HG03520 (cell line): ENCODE measurements around the gene TTC27.

ENCODE experiments used
- ATAC-seq: cut with Tn5 transposase; IDR thresholded peaks from one replicate; pipeline ENCODE4 v1.9.1; 2021; ENCODE audit warnings: mild to moderate bottlenecking, moderate library complexity; ENCODE audit not compliant: unreplicated experiment

Gene TTC27

GRCh38 chr2:32802877-32803276 is 175.0 kb downstream of the TTC27 start:
- no peak for ATAC-seq

GRCh38 chr2:32804205-32804604 is 176.4 kb downstream of the TTC27 start:
- no peak for ATAC-seq

- no peak for ATAC-seq
These were observed 177.6 kb downstream of the TTC27 start for GRCh38 chr2:32805104-32806095.

- no peak for ATAC-seq
These were observed 179.0 kb downstream of the TTC27 start for GRCh38 chr2:32806857-32807256.

- no peak for ATAC-seq
These were observed 179.8 kb downstream of the TTC27 start for GRCh38 chr2:32807662-32808061.

GRCh38 chr2:32810909-32811495 is 183.2 kb downstream of the TTC27 start:
- ATAC-seq = no peak

- no peak for ATAC-seq
These were observed 183.8 kb downstream of the TTC27 start for GRCh38 chr2:32811696-32812095.

- no peak for ATAC-seq
These were observed 184.5 kb downstream of the TTC27 start for GRCh38 chr2:32812316-32812715.

- ATAC-seq = no peak
These were observed 192.2 kb downstream of the TTC27 start for GRCh38 chr2:32820088-32820487.

- no peak for ATAC-seq
These were observed 192.9 kb downstream of the TTC27 start for GRCh38 chr2:32820701-32821100.

- no peak for ATAC-seq
These were observed 196.4 kb downstream of the TTC27 start for GRCh38 chr2:32824070-32824809.

GRCh38 chr2:32825291-32825712 is 197.5 kb downstream of the TTC27 start:
- ATAC-seq = no peak

- ATAC-seq = no peak
These were observed 202.3 kb downstream of the TTC27 start for GRCh38 chr2:32830196-32830595.

- ATAC-seq = no peak
These were observed 205.0 kb downstream of the TTC27 start for GRCh38 chr2:32832821-32833220.

- no peak for ATAC-seq
These were observed 205.9 kb downstream of the TTC27 start for GRCh38 chr2:32833709-32834108.

- no peak for ATAC-seq
These were observed 207.3 kb downstream of the TTC27 start for GRCh38 chr2:32835148-32835547.

GRCh38 chr2:32836933-32837332 is 209.1 kb downstream of the TTC27 start:
- no peak for ATAC-seq

GRCh38 chr2:32838418-32838817 is 210.6 kb downstream of the TTC27 start:
- ATAC-seq = peak; percentile 80

GRCh38 chr2:32838949-32839348 is 211.1 kb downstream of the TTC27 start:
- ATAC-seq = no peak

- ATAC-seq = no peak
These were observed 214.4 kb downstream of the TTC27 start for GRCh38 chr2:32841931-32842898.
